ENCODE data around the gene MRTFB.

MRTFB gene

GRCh38 chr16:14307527-14308367, 236.6 kb downstream of the MRTFB start:
- DNase-seq (ENCODE audit: low read depth) = no peak

- no peak for DNase-seq (ENCODE audit: low read depth)
These were observed 237.2 kb downstream of the MRTFB start for GRCh38 chr16:14308368-14308723.

DNA sequence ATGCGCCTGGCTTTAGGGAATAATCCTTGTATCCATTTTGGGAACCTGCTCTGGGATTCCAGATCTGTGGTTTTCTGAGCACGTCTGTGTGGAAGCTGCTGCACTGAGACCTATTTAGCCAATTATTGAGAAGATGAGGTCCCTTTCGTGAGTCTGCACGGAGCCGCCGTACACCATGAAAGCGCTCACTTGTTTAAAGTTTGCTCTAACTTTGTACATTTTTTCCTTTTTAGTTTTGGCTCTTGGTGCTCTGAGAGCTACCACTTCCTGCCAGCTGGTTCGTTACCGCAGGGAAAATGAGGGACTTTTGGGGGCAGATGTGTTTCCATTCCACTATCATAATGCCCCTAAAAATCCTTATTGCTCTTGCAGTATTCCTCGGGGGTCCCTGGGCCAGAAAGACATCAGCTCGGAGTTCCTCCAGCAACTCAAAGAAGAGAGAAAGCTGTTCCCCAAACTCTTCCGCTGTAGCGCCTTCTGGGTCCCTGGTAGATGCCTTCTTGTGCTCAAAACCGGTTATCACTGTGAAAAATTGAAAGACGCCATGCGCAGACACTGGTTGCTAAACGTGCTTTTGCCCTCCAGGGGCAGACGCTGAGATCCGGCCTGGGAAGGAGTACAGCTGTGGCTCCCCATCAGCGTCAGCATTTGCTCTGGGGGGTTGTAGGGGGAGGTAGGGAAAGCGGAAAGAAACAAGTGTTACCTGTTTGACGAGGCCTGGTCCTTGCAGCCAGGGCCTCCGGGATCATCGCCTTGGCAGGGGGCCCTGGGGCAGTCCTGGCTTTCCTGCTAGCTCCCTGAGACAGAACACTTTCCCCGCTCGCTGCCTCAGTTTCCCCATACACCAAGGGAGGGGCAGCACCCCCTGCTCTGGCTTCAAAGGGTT, 238.1 kb downstream of the MRTFB start:
- no peak for DNase-seq (ENCODE audit: low read depth)

DNA sequence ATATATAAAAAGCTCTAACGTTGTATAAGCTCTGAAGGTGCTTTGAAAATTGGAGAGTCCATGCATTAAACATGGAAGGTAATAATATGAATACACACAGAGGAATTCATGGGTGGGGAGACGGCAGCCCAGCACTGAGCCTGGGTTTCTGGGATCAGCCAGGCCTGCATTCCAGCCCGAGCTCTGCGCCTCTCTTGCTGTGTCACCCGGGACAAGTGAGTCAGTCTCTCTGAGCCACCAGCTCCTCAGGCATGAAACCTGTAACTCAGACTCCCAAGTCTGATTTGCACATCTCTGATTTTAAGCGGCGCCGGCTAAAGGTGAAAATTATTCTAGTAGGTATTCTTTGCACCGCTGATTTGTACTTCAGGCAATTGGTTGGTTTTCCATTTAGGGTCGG, 238.8 kb downstream of the MRTFB start:
- DNase-seq (ENCODE audit: low read depth) = no peak

GRCh38 chr16:14310519-14310991, 239.4 kb downstream of the MRTFB start:
- DNase-seq (ENCODE audit: low read depth) = no peak

GRCh38 chr16:14314116-14314515, 243.0 kb downstream of the MRTFB start:
- no peak for DNase-seq (ENCODE audit: low read depth)

- no peak for DNase-seq (ENCODE audit: low read depth)
These were observed 244.7 kb downstream of the MRTFB start for GRCh38 chr16:14315683-14316320.
